Measurements from ENCODE around the gene IER5L. TPM values are rescaled to one million over a fixed set of nuclear protein-coding genes. Genes with fewer than 3 reads are reported as not detected.
A peak's percentile ranks its signal among the peaks of the same experiment; 100 is the strongest.

IER5L gene
- total and polyA plus RNA-seq, 2 donors (not counting 3 experiments of a cell fraction or from before 2014, with no cell fraction given) = 5.3 to 12.3 TPM

GRCh38 chr9:129139993-129140396, 38.1 kb downstream of the IER5L start:
- CTCF ChIA-PET = interaction anchor here (0.7 to 9.5 kb wide), 21 partner anchors 8 to 650 kb away, joined by 3 to 287 read pairs (median 6); partner anchors contain the start of genes C9orf50, IER5L and NTMT1
- peak; percentile 99 for FAIRE-seq

More at GRCh38 chr9:129139993-129140396, 38.1 kb downstream of the IER5L start:
- peaks cover 55% of the 10 kb centered on the region for H3K4me1 ChIP-seq (ENCODE audit: control insufficient read depth, extremely low read depth, insufficient read depth, low read length)
- H3K27ac ChIP-seq (ENCODE audit: insufficient read depth, low read depth, low read length) = peak overlapping the region; percentile 99
- H3K9ac ChIP-seq (replicated peaks; ENCODE audit: extremely low read depth, insufficient read depth, low read length) = peak overlapping the region; percentile 99
- no peaks in the 10 kb centered on the region for H3K9me1 ChIP-seq (replicated peaks; ENCODE audit: control insufficient read depth, extremely low read depth, insufficient read depth, low read length)
- intact Hi-C loops (cut with micrococcal nuclease) = loop anchor here (1.0 to 5.0 kb wide), 7 partner anchors 34 to 642 kb away; no protein-coding TSS in a partner anchor
- no peaks in the 10 kb centered on the region for H3K9me3 ChIP-seq (replicated peaks; ENCODE audit: control insufficient read depth, insufficient read depth, low read length)
- H3K79me2 ChIP-seq (ENCODE audit: control insufficient read depth, insufficient read depth, low read length) = peaks cover 4% of the 10 kb centered on the region
- no TSS peak for BruUV-seq (replicated peaks)
- no peak for TF ChIP-seq MYC (IDR thresholded peaks at IDR 0.05; ENCODE audit: low read depth, low read length)
- peak; percentile 96 for TF ChIP-seq JUN (IDR thresholded peaks at IDR 0.05; ENCODE audit: borderline replicate concordance, insufficient read depth, insufficient read length, low read depth)
- TF ChIP-seq FOS (IDR thresholded peaks at IDR 0.05; ENCODE audit: borderline replicate concordance, insufficient read depth, low read length) = peak; percentile 99
- TF ChIP-seq POLR2A (IDR thresholded peaks at IDR 0.05; ENCODE audit: low read depth, low read length) = peak; percentile 85
- no peak for TF ChIP-seq CTCF (IDR thresholded peaks at IDR 0.05; ENCODE audit: extremely low read depth in 1 of 2, insufficient read depth in 1 of 2, low read depth in 1 of 2, low read length in 2 of 2)
- peak; percentile 98 for TF ChIP-seq POLR2AphosphoS5 (IDR thresholded peaks at IDR 0.05; ENCODE audit: insufficient read depth, low read depth, low read length)
- TF ChIP-seq EZH2 (IDR thresholded peaks at IDR 0.05; ENCODE audit: borderline replicate concordance, low read depth, low read length, severe bottlenecking) = no peak
- peak; percentile 98 for DNase-seq (ENCODE audit: low read depth, low spot score)
- peak overlapping the region; percentile 75 for H3K4me2 ChIP-seq (ENCODE audit: insufficient read depth, low read length)
- POLR2A ChIA-PET = interaction anchor here (0.7 to 2.8 kb wide), 6 partner anchors 28 to 484 kb away, joined by 3 to 39 read pairs (median 6); partner anchors contain the start of gene IER5L
- peaks cover 6 to 7% of the 10 kb centered on the region in 2 experiments for H3K36me3 ChIP-seq (ENCODE audit: control insufficient read depth in 2 of 2, extremely low read depth in 1 of 2, insufficient read depth in 2 of 2, low read length in 2 of 2)
- dilution Hi-C loops (cut with MboI; ENCODE audit: extremely low pct_ligation_motif_present, low sequenced_read_pairs) = no loop called here
- peak overlapping the region in 1 of 3 experiments; percentile 31 for H3K4me3 ChIP-seq (replicated peaks in 1 of 3; ENCODE audit: insufficient read depth in 1 of 3, low read depth in 1 of 3, low read length in 3 of 3)
- H2AFZ ChIP-seq (ENCODE audit: low read depth, low read length) = no peak overlapping the region
- no peaks in the 10 kb centered on the region for H4K20me1 ChIP-seq (replicated peaks; ENCODE audit: control insufficient read depth, extremely low read depth, insufficient read depth, low read length)
- no peaks in the 10 kb centered on the region for H3K27me3 ChIP-seq (ENCODE audit: control insufficient read depth in 2 of 2, insufficient read depth in 2 of 2, low read length in 2 of 2)

Measured in endothelial cell of umbilical vein (primary cell).